Fibroblast of pulmonary artery (primary cell): ENCODE results near the gene GGT6.

ENCODE experiments used
- DNase-seq: peaks from one replicate; pipeline ENCODE4 v3.0.0-alpha.2; 2010; ENCODE audit warnings: low read depth
- H3K4me3 ChIP-seq: replicated peaks from 2 replicates; pipeline ENCODE4 v1.5.1; 2011; ENCODE audit warnings: low read depth, mild to moderate bottlenecking, control low read depth, low read length, moderate library complexity
- TF ChIP-seq, protein P1 (sequence below): IDR thresholded peaks from 2 replicates; pipeline ENCODE4 v1.5.1; 2011; ENCODE audit warnings: mild to moderate bottlenecking, control low read depth, low read length, inconsistent platforms; ENCODE audit errors: missing control alignments

Gene GGT6

DNA sequence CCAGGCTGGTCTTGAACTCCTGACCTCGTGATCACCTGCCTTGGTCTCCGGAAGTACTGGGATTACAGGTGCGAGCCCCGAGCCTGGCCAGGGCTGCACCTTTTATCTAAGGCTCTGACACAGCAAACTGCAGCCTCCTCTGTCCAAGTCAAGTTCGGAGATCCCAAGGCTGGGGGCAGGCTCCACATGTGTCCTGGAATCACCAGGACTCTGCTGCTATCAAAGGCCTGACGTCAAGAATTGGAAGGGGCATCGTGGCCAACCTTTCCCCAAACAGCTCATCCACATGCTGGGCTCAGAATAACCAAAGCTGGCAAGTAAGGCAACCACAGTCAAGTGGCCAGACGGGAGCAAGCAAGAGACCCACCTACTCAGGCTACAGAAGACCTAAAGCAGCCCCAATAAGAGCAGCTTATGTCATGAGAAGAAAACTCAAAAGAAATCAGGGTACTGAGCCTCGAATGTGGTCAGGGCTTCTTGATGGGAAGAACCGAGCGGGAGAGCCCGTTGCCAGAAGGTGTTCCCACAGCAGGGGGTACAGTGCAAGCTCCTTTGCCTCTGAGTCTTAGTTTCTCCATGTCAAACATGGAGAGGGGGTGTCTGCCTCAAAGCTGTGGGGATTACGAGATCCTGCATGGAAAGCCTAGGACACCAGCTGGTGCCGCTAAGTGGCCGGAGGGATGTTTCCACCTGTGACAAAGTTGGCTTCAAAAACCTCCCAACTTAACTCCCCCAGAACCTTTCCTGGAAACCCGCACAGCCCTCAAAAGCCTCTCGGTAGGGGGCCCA lies 13.1 kb downstream of the GGT6 start:
- H3K4me3 ChIP-seq = no peak overlapping the region
- DNase-seq = no peak
- TF ChIP-seq, protein P1, sequence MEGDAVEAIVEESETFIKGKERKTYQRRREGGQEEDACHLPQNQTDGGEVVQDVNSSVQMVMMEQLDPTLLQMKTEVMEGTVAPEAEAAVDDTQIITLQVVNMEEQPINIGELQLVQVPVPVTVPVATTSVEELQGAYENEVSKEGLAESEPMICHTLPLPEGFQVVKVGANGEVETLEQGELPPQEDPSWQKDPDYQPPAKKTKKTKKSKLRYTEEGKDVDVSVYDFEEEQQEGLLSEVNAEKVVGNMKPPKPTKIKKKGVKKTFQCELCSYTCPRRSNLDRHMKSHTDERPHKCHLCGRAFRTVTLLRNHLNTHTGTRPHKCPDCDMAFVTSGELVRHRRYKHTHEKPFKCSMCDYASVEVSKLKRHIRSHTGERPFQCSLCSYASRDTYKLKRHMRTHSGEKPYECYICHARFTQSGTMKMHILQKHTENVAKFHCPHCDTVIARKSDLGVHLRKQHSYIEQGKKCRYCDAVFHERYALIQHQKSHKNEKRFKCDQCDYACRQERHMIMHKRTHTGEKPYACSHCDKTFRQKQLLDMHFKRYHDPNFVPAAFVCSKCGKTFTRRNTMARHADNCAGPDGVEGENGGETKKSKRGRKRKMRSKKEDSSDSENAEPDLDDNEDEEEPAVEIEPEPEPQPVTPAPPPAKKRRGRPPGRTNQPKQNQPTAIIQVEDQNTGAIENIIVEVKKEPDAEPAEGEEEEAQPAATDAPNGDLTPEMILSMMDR = no peak

DNA sequence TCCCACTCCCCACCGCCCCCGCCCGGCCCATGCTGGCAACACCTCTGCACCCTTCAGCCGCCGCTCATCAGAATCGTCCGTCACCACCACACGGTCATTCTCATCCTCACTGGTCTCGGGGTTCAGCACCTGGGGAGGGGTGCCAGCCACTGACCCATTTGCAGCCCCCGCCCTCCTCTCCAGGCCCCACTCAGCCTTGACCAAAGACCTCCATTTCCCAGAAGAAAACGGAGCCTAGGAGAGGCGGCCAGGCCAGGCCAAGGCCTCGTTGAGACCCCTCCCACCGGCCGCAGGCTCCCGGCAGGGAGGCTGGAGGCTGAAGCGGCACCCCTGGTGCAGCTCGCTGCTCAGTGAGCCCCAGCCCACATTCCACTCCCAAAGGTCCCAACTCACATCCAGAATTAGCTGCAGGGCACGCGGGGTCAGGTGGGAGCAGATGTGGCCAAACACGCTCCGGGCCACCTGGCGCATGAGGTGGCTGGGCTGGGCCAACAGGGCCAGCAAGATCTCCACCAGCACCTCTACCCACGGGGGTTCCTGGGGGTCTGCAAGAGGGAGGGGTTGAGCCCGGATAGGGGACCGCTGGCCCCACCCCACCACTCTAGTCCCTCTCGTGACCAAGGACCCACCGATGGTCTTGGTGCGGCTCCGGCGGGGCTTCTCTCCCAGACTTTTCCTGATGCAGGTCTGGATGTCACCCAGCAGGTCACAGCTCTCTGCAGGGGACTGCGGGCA lies 15.0 kb downstream of the GGT6 start:
- H3K4me3 ChIP-seq = no peak overlapping the region
- no peak for DNase-seq
- TF ChIP-seq, protein P1 = no peak

DNA sequence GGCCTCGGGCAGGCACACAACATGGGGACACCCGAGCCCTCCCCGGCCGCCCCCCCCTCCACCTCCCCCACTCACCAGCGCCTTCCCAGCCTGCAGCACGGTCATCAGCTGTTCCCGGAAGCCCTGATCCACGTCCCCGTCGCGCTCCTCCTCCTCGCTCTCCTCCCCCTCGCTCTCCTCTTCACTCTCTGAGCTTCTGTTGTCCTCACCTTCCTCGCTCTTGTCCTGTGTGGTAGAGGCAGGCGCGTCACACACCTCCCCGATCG lies 15.5 kb downstream of the GGT6 start:
- no peak overlapping the region for H3K4me3 ChIP-seq
- no peak for DNase-seq
- TF ChIP-seq, protein P1 = no peak

DNA sequence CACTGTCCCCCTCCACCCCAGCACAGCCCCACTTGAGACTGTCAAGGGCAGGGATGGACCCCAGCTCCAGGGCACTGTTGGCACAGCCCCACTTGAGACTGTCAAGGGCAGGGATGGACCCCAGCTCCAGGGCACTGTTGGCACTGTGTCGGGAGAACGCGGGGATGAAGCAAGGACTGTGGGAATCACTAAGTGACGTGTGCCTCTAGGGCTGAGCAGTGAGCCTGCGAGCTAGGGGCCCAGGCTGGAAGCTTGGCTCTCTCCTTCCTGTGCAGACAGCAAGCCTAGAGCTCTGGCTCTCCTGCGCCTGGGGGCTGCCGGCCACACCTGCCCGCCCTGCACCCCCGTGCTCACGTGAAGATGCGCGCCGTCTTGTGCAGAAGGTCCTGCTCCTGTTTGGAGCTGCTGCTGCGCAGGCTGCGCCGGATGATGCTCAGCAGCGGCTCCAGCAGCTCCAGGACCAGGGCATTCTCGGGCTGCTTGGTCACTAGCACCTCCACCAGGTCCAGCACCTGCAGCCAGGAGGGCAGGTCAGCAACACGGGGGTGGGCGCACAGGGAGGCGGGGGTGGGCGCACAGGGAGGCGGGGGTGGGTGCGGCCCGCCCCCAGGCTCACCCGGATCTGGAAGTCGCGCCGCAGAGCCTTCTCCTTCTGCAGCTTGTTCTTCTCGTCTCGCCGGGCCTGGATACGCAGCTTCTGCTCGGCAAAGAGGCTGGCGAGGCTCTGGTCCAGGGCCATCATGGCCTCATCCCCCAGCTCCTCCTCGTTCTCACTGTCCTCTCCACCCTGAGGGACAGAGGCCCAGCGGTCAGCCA lies 16.0 kb downstream of the GGT6 start:
- no peak overlapping the region for H3K4me3 ChIP-seq
- no peak for DNase-seq
- TF ChIP-seq, protein P1 = no peak

DNA sequence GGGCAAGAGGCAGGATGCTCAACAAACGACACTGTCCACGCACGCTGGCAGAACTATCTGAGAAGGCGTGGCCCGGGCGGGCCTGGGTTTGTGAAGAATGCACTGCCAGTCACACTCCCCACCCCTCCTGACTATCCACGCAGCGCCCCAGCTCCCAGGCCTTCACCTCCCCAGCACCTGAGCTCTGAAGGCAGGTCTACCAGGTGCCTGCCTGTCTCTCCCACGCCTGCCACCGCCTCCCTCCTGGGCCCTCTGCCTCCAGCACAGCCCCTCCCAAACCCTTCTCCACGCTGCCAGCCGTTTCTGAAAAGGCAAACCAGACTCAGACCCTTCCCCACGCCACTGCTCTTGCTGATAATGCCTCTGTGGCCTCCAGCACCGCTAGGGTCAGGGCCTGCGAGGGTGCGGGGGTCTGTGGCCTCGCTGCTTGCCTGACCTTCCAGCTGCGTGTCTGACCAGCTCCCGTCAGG lies 16.8 kb downstream of the GGT6 start:
- TF ChIP-seq, protein P1 = no peak
- H3K4me3 ChIP-seq = no peak overlapping the region
- DNase-seq = no peak

DNA sequence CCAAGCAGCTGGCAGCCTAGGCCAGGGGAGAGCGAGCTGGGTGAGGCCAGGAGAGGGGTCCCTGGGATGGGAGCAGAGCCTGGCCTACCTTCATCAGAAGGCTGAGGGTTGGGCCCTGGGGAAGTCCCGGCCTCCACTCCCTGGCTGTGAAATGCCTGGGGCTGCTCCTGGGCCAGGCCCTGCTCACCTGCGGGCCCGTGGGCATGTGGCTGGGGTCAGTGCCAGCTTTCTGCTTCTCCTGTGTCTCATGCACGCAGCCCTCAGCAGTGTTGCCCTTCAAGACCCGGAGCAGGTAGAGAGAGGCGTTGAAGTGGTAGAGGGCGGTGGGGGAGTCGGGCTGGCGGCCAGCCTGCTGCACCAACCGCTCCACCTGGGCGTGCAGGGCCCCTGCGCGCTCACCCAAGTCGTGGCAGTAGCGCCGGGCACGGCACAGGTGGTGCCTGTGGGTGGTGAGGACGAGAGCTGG lies 17.6 kb downstream of the GGT6 start:
- DNase-seq = no peak
- H3K4me3 ChIP-seq = no peak overlapping the region
- TF ChIP-seq, protein P1 = no peak
